ACC112 (cell line): ENCODE measurements around the gene DSCAM.

Source experiments
- H2AFZ ChIP-seq: fragments of 200-600 bp; sonication (generic); one replicate; pipeline ENCODE4 v1.6.0; 2017; ENCODE audit warnings: antibody characterized with exemption, low read length; ENCODE audit not compliant: unreplicated experiment
- H3K27ac ChIP-seq: fragments of 200-600 bp; sonication (generic); 2 replicates; pipeline ENCODE4 v1.5.1; 2014; ENCODE audit warnings: low read depth, mild to moderate bottlenecking, antibody characterized with exemption, low read length, moderate library complexity
- H3K27me3 ChIP-seq: fragments of 200-600 bp; sonication (generic); 2 replicates; pipeline ENCODE4 v1.6.1; 2014; ENCODE audit warnings: mild to moderate bottlenecking, antibody characterized with exemption, low read length, moderate library complexity, mixed read lengths; ENCODE audit not compliant: insufficient read depth
- H3K36me3 ChIP-seq: fragments of 200-600 bp; sonication (generic); 2 replicates; pipeline ENCODE4 v1.6.1; 2016; ENCODE audit warnings: mild to moderate bottlenecking, antibody characterized with exemption, low read length, moderate library complexity, mixed read lengths; ENCODE audit not compliant: insufficient read depth
- H3K4me1 ChIP-seq: fragments of 200-600 bp; sonication (generic); one replicate; pipeline ENCODE4 v1.6.1; 2016; ENCODE audit warnings: low read length, mixed read lengths; ENCODE audit not compliant: insufficient read depth, unreplicated experiment, control insufficient read depth
- H3K4me3 ChIP-seq: fragments of 200-600 bp; sonication (generic); 2 replicates; pipeline ENCODE4 v1.5.1; 2014; ENCODE audit warnings: mild to moderate bottlenecking, low read depth, low read length
- H3K79me2 ChIP-seq: fragments of 200-600 bp; sonication (generic); one replicate; pipeline ENCODE4 v1.6.0; 2016; ENCODE audit warnings: low read length; ENCODE audit not compliant: control insufficient read depth, unreplicated experiment, insufficient read depth

DSCAM gene

GRCh38 chr21:40719615-40720014 lies 127.3 kb downstream of the DSCAM start:
- no peaks in the 10 kb centered on the region for H3K36me3 ChIP-seq
- H3K4me3 ChIP-seq = no peak overlapping the region
- H3K27me3 ChIP-seq = no peaks in the 10 kb centered on the region
- no peaks in the 10 kb centered on the region for H3K4me1 ChIP-seq
- no peak overlapping the region for H2AFZ ChIP-seq
- H3K27ac ChIP-seq = no peak overlapping the region
- no peaks in the 10 kb centered on the region for H3K79me2 ChIP-seq

GRCh38 chr21:40717028-40717427 lies 129.9 kb downstream of the DSCAM start:
- Histone ChIP-seq H3K4me1 (no peaks in the 10 kb centered on the region), H3K27ac (no peak overlapping the region), H3K27me3 (no peaks in the 10 kb centered on the region), H3K79me2 (no peaks in the 10 kb centered on the region), H3K36me3 (no peaks in the 10 kb centered on the region), H3K4me3 (no peak overlapping the region), H2AFZ (no peak overlapping the region)

GRCh38 chr21:40714536-40714935 lies 132.4 kb downstream of the DSCAM start:
- no peak overlapping the region for H3K4me3 ChIP-seq
- no peak overlapping the region for H3K27ac ChIP-seq
- no peak overlapping the region for H2AFZ ChIP-seq
- H3K27me3 ChIP-seq = no peaks in the 10 kb centered on the region
- H3K4me1 ChIP-seq = no peaks in the 10 kb centered on the region
- no peaks in the 10 kb centered on the region for H3K36me3 ChIP-seq
- no peaks in the 10 kb centered on the region for H3K79me2 ChIP-seq

GRCh38 chr21:40707656-40708244 lies 139.2 kb downstream of the DSCAM start:
- Histone ChIP-seq H3K27ac (no peak overlapping the region), H3K4me1 (no peaks in the 10 kb centered on the region)

GRCh38 chr21:40706806-40707655 lies 139.9 kb downstream of the DSCAM start:
- Histone ChIP-seq H3K4me3 (no peak overlapping the region), H2AFZ (no peak overlapping the region), H3K27me3 (no peaks in the 10 kb centered on the region)

More at GRCh38 chr21:40707656-40708244, 139.2 kb downstream of the DSCAM start:
- H3K79me2 ChIP-seq = no peaks in the 10 kb centered on the region
- H3K4me3 ChIP-seq = no peak overlapping the region
- H3K27me3 ChIP-seq = no peaks in the 10 kb centered on the region
- no peak overlapping the region for H2AFZ ChIP-seq
- H3K36me3 ChIP-seq = no peaks in the 10 kb centered on the region

GRCh38 chr21:40706176-40706575 lies 140.8 kb downstream of the DSCAM start:
- no peaks in the 10 kb centered on the region for H3K27me3 ChIP-seq
- H3K27ac ChIP-seq = no peak overlapping the region

More at GRCh38 chr21:40706806-40707655, 139.9 kb downstream of the DSCAM start:
- H3K4me1 ChIP-seq = no peaks in the 10 kb centered on the region
- no peak overlapping the region for H3K27ac ChIP-seq
- no peaks in the 10 kb centered on the region for H3K36me3 ChIP-seq
- H3K79me2 ChIP-seq = no peaks in the 10 kb centered on the region

GRCh38 chr21:40704141-40704540 lies 142.8 kb downstream of the DSCAM start:
- H3K27me3 ChIP-seq = no peaks in the 10 kb centered on the region
- no peaks in the 10 kb centered on the region for H3K36me3 ChIP-seq
- no peaks in the 10 kb centered on the region for H3K79me2 ChIP-seq
- H2AFZ ChIP-seq = no peak overlapping the region
- H3K4me1 ChIP-seq = no peaks in the 10 kb centered on the region
- no peak overlapping the region for H3K4me3 ChIP-seq
- H3K27ac ChIP-seq = no peak overlapping the region

More at GRCh38 chr21:40706176-40706575, 140.8 kb downstream of the DSCAM start:
- no peak overlapping the region for H2AFZ ChIP-seq
- H3K4me3 ChIP-seq = no peak overlapping the region
- H3K79me2 ChIP-seq = no peaks in the 10 kb centered on the region
- H3K4me1 ChIP-seq = no peaks in the 10 kb centered on the region
- H3K36me3 ChIP-seq = no peaks in the 10 kb centered on the region

GRCh38 chr21:40699366-40699765 lies 147.6 kb downstream of the DSCAM start:
- no peak overlapping the region for H3K27ac ChIP-seq
- no peaks in the 10 kb centered on the region for H3K36me3 ChIP-seq
- no peaks in the 10 kb centered on the region for H3K27me3 ChIP-seq
- H3K4me3 ChIP-seq = no peak overlapping the region
- H2AFZ ChIP-seq = no peak overlapping the region
- H3K4me1 ChIP-seq = no peaks in the 10 kb centered on the region
- H3K79me2 ChIP-seq = no peaks in the 10 kb centered on the region

- Histone ChIP-seq H3K79me2 (no peaks in the 10 kb centered on the region), H3K4me1 (no peaks in the 10 kb centered on the region), H2AFZ (no peak overlapping the region), H3K36me3 (no peaks in the 10 kb centered on the region), H3K27ac (no peak overlapping the region), H3K27me3 (no peaks in the 10 kb centered on the region), H3K4me3 (no peak overlapping the region)
Observed at GRCh38 chr21:40696246-40696645, 150.7 kb downstream of the DSCAM start.

GRCh38 chr21:40689840-40690360 lies 157.1 kb downstream of the DSCAM start:
- Histone ChIP-seq H3K36me3 (no peaks in the 10 kb centered on the region), H3K27me3 (no peaks in the 10 kb centered on the region), H3K27ac (no peak overlapping the region), H2AFZ (no peak overlapping the region), H3K4me3 (no peak overlapping the region), H3K79me2 (no peaks in the 10 kb centered on the region), H3K4me1 (no peaks in the 10 kb centered on the region)

- Histone ChIP-seq H3K79me2 (no peaks in the 10 kb centered on the region), H3K27ac (no peak overlapping the region), H3K4me1 (no peaks in the 10 kb centered on the region), H3K4me3 (no peak overlapping the region), H2AFZ (no peak overlapping the region), H3K36me3 (no peaks in the 10 kb centered on the region), H3K27me3 (no peaks in the 10 kb centered on the region)
Observed at GRCh38 chr21:40689217-40689616, 157.7 kb downstream of the DSCAM start.
